MCF 10A (cell line): ENCODE measurements around the gene HRK. TPM values are rescaled to one million over a fixed set of nuclear protein-coding genes. Genes with fewer than 3 reads are reported as not detected.

Source experiments
- BruUV-seq: library from RNA; stranded (reverse); fragments of 400-500 nt; replicated peaks from 2 replicates; lab custom pipeline; 2021; lab: Mats Ljungman, UMichigan
- CTCF ChIA-PET: fragments of 300-600 bp; sonication (Branson Sonifier 250); formaldehyde crosslinking; extraction: SDS; loops from one replicate; lab custom pipeline; 2021; ENCODE audit warnings: antibody characterized with exemption, inconsistent platforms; lab: Yijun Ruan, JAX
- POLR2A ChIA-PET: fragments of 300-600, 350-650 bp; sonication (Branson Sonifier 250); formaldehyde crosslinking; extraction: SDS; loops from one replicate; lab custom pipeline; 2020; ENCODE audit warnings: antibody characterized with exemption, inconsistent platforms; lab: Yijun Ruan, JAX
- DNase-seq: peaks from one replicate; pipeline ENCODE4 v3.0.0-alpha.2; 2018; ENCODE audit not compliant: unreplicated experiment
- H3K27ac Mint-ChIP-seq: one replicate; pipeline ENCODE4 v1.8.0; 2022; ENCODE audit warnings: mild to moderate bottlenecking, low read depth, mixed read lengths; ENCODE audit not compliant: unreplicated experiment
- H3K27me3 Mint-ChIP-seq: one replicate; pipeline ENCODE4 v1.8.0; 2022; ENCODE audit warnings: mixed read lengths; ENCODE audit not compliant: insufficient read depth, unreplicated experiment
- H3K36me3 Mint-ChIP-seq: one replicate; pipeline ENCODE4 v1.8.0; 2022; ENCODE audit warnings: mild to moderate bottlenecking, moderate library complexity, mixed read lengths; ENCODE audit not compliant: insufficient read depth, unreplicated experiment
- H3K4me1 Mint-ChIP-seq: one replicate; pipeline ENCODE4 v1.8.0; 2022; ENCODE audit warnings: mixed read lengths; ENCODE audit not compliant: insufficient read depth, unreplicated experiment
- H3K4me3 Mint-ChIP-seq: one replicate; pipeline ENCODE4 v1.8.0; 2022; ENCODE audit warnings: mild to moderate bottlenecking, moderate library complexity, mixed read lengths; ENCODE audit not compliant: unreplicated experiment
- H3K9me3 Mint-ChIP-seq: one replicate; pipeline ENCODE4 v1.8.0; 2022; ENCODE audit warnings: mixed read lengths; ENCODE audit not compliant: unreplicated experiment
- CTCF ChIP-seq: fragments of 200-600 bp; IDR thresholded peaks from one replicate; pipeline ENCODE4 v1.8.0; 2022; ENCODE audit warnings: antibody characterized with exemption, mild to moderate bottlenecking; ENCODE audit not compliant: unreplicated experiment
- intact Hi-C: fragments of 100-400 bp; cut with micrococcal nuclease; formaldehyde crosslinking; loops from 2 replicates; pipeline ENCODE4 v1.14.1; 2022
- total RNA-seq: library from RNA; stranded (reverse); gene quantifications from 2 replicates; pipeline ENCODE4 v1.2.3, GENCODE V29; 2022

HRK gene
- total RNA-seq, 1 experiment from 2014 or later: 3.0 TPM

- intact Hi-C loops: no loop called here
- CTCF ChIA-PET: no interaction called here
- Mint-ChIP-seq H3K4me3 (no peak overlapping the region), H3K27me3 (no peaks in the 10 kb centered on the region), H3K27ac (no peak overlapping the region), H3K36me3 (no peaks in the 10 kb centered on the region), H3K9me3 (no peaks in the 10 kb centered on the region), H3K4me1 (peaks cover 18% of the 10 kb centered on the region)
- no peak for TF ChIP-seq CTCF
- DNase-seq: no peak
- POLR2A ChIA-PET: no interaction called here
- BruUV-seq: no TSS peak
These were observed 27.7 kb downstream of the HRK start for GRCh38 chr12:116853507-116853906.

- CTCF ChIA-PET: no interaction called here
- DNase-seq: no peak
- Mint-ChIP-seq H3K4me1 (peaks cover 18% of the 10 kb centered on the region), H3K36me3 (no peaks in the 10 kb centered on the region), H3K9me3 (no peaks in the 10 kb centered on the region), H3K4me3 (no peak overlapping the region), H3K27me3 (no peaks in the 10 kb centered on the region), H3K27ac (no peak overlapping the region)
- intact Hi-C loops: no loop called here
- TF ChIP-seq CTCF: no peak
- BruUV-seq: no TSS peak
- POLR2A ChIA-PET: no interaction called here
These were observed 28.9 kb downstream of the HRK start for GRCh38 chr12:116852303-116852702.

- no peaks in the 10 kb centered on the region for H3K9me3 Mint-ChIP-seq
- H3K4me3 Mint-ChIP-seq: no peak overlapping the region
- H3K36me3 Mint-ChIP-seq: no peaks in the 10 kb centered on the region
- no peaks in the 10 kb centered on the region for H3K4me1 Mint-ChIP-seq
- no peak for TF ChIP-seq CTCF
- no peak for DNase-seq
- H3K27me3 Mint-ChIP-seq: no peaks in the 10 kb centered on the region
- intact Hi-C loops: no loop called here
- BruUV-seq: no TSS peak
- POLR2A ChIA-PET: no interaction called here
- H3K27ac Mint-ChIP-seq: no peak overlapping the region
- CTCF ChIA-PET: interaction anchor here (0.7 kb wide), 1 partner anchor 114 kb away, joined by 5 read pairs; no protein-coding TSS in a partner anchor
These were observed 32.0 kb downstream of the HRK start for GRCh38 chr12:116849216-116849615.

GRCh38 chr12:116843085-116843484 lies 38.2 kb downstream of the HRK start:
- BruUV-seq: no TSS peak
- no peak for DNase-seq
- no peak for TF ChIP-seq CTCF
- Mint-ChIP-seq H3K36me3 (no peaks in the 10 kb centered on the region), H3K27me3 (no peaks in the 10 kb centered on the region), H3K4me3 (no peak overlapping the region), H3K4me1 (no peaks in the 10 kb centered on the region), H3K27ac (no peak overlapping the region), H3K9me3 (no peaks in the 10 kb centered on the region)
- CTCF ChIA-PET: interaction anchor here (0.8 to 1.7 kb wide), 2 partner anchors 12 to 122 kb away, joined by 3 to 4 read pairs; no protein-coding TSS in a partner anchor
- intact Hi-C loops: no loop called here
- POLR2A ChIA-PET: interaction anchor here (0.6 to 0.9 kb wide), 2 partner anchors 23 to 24 kb away, joined by 3 read pairs; no protein-coding TSS in a partner anchor
